MV-4-11 (cell line): ENCODE results near the gene ISOC2.

Experiments
- DNase-seq: peaks from one replicate; lab custom pipeline; 2025; lab: John Stamatoyannopoulos, UW

Gene ISOC2

DNA sequence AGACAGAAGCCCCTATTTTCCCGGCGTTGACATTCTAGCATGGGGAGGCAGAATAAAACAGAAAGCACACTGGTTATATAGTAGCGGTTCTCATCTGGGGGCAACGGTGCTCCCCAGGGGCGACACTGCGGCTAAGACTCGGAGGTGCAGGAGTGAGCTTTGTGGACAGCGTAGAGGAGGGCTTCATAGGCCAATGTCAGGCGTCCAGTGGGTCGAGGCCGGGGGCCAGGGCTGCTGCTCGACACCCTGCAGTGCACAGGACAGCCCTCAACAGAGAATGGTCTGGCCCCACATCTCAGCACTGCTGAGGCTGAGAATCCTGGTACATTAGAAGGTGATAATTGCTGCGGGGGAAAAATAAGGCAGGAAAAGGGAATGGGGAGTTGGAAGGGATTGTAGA is 16.5 kb upstream of the ISOC2 start:
- DNase-seq: no peak

DNA sequence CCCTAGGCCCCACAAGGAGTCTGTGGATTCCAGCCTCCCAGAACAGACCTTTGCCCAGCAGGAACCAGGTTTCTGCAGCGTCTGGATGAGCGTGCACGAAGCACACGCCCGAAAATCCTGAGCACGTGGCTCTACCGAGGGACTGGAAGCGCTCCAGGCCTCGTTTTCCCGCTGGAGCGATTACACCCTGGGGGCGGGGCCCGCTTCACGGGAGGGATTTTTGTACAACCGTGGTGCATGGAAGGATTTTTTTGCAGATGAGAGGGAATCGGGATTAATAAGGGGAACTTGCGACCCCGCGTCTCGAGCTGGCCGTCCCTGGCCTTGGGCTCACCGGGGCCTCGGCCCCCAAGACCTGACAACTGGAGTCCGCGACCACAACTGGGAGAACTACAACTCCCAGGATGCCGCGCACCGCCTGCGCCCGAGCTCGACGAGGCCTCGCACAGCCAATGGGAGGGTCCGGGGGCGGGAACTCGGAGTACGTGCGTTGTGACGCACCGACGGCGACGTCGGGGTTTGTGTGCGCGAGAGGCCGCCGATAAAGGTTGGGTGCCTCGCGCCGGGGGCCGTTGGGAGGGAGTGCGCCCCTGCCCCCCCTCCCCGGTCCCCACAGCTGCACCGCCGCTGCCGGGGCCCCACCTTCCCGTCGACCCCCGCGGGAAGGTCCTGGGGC is 14.8 kb upstream of the ISOC2 start, which contains the start of gene ZNF628:
Gene ZNF628, plus strand, starts transcription at position 518 of the 676 bp plus-strand sequence. CDS start 3,294 bp downstream, outside the sequence.
- DNase-seq: peak; percentile 98

DNA sequence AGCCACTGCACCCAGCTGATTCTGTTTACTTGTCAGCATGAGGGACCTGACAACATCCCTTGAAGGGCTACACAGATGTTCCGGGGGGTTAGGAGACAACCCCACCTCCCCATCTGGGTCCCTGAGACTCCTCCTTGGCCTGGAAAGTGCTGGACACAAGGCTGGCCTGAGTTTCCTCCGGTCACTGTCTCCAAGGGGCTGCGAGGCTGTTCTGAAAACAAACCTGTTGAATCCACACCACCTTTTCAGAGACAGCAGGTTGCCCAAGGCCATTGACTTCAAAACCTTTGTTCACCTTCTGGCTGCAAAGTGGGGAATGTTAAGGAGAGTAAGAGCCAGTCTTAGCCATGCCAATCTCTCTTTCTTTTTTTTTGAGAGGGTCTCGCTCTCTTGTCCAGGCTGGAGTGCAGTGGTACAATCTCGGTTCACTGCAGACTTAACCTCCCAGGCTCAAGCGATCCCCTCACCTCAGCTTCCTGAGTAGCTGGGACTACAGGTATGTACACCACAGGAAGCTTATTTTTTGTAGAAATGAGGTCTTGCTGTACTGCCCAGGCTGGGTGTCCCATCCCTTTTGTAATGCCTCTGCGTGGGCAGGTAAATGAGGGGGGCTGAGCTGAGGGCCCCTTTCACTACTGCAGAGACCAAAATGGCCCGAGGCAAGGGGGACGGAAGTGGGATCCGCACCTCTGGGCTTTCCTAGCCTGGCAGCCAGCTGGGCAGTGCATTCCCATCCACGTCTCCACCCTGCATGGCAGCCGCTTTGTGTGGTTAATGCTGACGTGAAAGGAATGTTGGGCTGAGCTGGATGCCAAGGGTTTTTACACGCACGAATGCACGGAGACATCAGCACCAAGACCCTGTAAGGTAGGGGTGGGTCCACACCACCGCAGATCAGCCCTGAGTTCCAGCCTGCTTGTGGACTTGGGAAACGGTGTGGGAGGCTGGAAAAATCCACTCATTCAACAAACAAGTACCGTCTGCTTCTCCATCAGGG is 13.1 kb upstream of the ISOC2 start:
- no peak for DNase-seq

- no peak for DNase-seq
Observed at GRCh38 chr19:55473225-55474012, 12.0 kb upstream of the ISOC2 start.

DNA sequence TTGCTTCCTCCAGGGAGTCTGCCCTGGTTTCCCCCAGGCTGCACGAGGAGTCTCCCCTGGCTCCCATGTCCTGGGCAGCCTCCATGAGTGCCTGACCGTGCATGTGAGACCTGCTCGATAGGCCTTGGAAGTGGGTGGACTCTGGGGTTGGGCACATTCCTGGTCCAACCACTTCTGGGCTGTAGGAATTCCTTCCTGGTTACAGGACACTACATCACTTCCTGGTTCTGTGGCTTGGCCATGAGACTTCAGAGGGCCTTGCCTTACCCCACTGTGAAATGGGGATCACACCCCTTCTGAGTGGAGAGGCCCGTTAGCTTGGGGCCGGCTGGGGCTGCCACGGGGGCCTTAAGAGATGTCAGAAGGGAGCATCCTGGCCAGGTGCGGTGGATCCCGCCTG is 11.0 kb upstream of the ISOC2 start:
- DNase-seq: no peak

DNA sequence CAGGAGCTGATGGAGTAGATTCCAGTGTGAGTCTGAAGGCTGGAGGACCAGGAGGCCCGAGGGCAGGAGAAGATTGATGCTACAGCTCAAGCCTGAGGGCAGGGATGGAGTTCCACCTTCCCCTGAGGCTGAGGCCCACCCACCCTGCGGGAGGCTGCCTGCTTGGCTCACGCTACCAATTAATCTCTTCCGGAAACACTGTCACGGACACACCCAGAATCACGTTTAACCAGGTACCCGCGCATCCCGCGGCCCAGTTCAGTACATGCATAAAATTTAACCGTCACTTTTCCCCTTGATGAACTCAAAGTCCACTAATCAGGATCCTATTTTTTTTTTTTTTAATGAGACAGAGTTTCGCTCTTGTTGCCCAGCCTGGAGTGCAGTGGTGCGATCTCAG is 9.8 kb upstream of the ISOC2 start:
- no peak for DNase-seq

DNA sequence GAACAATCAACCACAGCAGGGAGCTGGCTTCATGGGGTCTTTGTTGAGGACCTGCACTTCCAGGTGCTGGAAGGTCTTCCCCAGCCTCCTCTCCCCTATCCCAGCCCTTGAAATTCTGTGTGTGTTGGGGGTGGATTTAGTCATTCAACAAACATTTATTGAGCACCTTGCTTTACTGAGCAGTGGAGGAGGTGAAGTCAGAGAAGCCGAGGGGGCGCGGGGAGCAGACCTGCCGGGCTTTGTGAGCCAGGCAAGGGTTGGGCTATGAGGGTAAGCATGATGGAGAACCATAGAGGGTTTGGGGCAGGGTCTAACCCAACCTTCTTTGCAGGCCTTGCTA is 6.6 kb upstream of the ISOC2 start:
- no peak for DNase-seq

GRCh38 chr19:55467236-55468053 is 6.0 kb upstream of the ISOC2 start:
- DNase-seq: peak; percentile 26

DNA sequence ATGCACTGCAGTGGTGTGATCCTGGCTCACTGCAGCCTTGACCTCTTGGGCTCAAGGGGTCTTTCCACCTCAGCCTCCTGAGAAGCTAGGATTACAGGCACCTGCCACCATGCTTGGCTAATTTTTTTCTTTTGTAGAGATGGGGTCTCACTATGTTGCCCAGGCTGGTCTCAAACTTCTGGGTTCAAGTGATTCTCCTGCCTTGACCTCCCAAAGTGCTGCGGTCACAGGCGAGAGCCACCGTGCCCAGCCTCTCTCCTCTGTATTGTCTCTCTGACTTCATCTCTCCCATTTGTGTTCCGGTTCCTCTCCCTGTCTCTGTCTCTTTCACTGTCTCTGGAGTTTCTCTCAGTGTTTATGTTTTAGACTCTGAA is 4.8 kb upstream of the ISOC2 start:
- no peak for DNase-seq

GRCh38 chr19:55465460-55466240 is 4.2 kb upstream of the ISOC2 start:
- no peak for DNase-seq

GRCh38 chr19:55464662-55465054 is 3.2 kb upstream of the ISOC2 start, which contains the start of gene C19orf85:
Gene C19orf85 (minus strand): TSS chr19:55464751. CDS start chr19:55464554, 197 bp downstream.
- no peak for DNase-seq

DNA sequence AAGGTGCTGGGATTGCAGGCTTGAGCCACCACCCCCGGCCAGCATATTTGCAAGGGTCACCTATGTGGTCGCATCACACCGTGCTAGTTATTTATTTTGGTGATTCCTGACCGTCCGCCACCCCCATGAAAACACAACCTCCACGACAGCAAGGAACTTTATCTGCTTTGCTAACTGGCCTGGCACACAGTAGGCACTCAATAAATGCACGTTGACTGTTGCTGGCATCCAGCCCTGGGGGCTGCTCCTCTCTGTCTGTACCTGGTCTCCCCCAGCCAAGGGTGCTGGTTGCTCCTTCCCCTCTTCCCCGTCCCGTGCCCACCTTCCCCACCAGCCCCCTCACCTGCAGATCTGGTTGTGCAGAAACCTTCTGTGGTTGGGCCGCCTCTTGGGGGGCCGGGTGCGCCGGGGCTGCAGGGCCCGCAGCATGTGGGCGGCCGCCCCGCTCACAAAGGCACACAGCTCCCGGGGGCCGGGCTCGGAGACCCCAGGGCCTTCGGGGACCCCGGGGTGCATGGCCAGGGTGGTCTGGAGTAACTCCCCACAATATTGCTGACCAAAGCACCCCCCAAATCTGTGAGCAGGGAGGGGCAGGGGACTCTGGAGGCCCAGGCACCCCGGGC is 2.7 kb upstream of the ISOC2 start:
- DNase-seq: no peak

DNA sequence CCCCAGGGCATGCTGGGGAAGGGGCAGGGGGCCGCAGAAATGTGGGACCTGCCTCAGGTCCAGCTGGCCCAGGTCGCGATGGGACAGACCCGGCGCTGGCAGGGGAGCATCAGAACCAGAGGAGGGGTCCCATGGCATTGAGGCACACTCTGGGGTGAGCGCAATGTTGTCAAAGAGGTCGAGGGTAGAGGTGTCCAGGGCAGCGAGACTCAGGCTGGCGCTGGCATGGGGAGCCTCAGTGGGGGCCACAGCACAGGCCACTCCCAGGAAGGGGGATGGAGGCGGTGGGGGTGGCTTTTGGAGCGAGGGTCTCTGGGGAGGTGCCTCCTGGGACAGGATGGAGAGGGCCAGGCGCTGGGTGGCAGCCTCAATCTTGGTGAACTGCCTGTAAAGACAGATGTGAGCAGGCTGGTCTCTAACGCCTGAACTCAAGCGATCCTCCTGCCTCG is 2.2 kb upstream of the ISOC2 start:
- no peak for DNase-seq

DNA sequence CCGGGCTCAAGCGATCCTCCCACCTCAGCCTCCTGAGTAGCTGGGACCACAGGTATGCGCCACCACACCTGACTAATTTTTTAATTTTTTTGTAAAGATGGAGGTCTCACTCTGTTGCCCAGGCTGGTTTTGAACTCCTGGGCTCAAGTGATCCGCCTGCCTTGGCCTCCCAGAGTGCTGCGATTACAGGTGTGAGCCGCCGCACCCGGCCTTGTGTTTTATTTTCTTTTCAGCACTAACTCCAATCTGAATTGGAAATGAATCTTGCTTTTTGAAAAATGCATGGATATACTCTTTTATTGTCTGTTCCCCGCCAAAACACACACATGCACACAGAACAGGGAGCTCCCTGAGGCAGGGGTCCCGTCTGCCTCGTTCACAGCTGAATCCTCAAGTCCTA is 1.3 kb upstream of the ISOC2 start:
- no peak for DNase-seq

GRCh38 chr19:55461974-55462626 is 658 bp upstream of the ISOC2 start:
- DNase-seq: peak; percentile 57

- DNase-seq: peak; percentile 56
Observed at GRCh38 chr19:55460670-55461258, 678 bp downstream of the ISOC2 start.

DNA sequence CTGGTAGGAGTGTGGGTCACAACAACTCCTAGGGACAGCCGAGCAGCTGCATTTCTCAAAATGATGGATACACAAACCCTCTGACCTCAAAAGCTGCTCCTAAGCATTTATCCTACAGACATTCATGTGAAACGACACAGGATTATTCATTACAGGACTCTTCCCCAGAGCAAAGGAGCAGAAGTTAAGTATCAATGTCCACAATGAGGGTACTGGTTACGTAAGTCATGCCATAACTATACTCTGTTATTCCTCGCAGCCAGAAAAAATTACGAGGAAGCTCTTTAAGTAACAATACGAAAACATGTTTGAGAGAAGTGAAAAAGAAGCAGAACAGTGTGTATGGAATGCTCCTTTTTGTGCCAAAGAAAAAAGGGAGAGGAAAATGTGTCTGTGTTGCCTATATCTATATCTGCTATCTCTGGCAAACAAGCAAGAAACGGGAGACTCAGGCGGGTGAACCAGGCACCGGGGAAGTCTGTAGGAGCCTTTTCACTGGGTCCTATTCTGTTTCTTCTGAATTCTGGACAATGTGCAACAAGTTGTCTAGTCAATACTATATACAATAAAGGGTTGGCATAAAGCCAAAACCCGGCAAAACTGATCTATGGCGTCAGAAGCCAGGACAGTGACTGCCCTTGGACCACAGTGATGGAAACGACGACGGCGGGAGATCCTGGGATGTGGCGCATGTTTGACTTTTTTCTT is 1.3 kb downstream of the ISOC2 start:
- peak; percentile 61 for DNase-seq

DNA sequence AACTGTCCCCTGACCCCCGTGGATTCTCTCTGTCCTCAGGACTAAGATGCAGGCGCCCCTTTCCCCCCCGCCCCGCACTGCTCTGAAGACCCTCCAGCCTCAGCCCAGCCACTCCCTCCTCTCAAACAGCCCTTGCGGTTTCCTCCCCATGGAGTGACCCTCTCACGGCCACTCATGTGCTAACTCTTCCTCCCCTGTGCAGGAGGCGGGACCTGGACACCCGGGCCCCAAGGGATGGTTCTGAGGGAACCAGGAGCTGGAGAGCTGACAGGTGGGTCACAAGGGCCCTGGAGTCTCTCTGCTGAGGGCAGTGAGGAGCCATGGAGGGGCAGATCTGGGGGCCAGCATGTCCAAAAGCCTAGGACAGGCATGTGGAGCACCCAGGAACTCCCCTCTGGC is 1.9 kb downstream of the ISOC2 start:
- DNase-seq: no peak
